Measurements from ENCODE around the gene CDK12. TPM values are rescaled to one million over a fixed set of nuclear protein-coding genes. Genes with fewer than 3 reads are reported as not detected.
"Not testable (repeated sequence)": the region's sequence is repeated elsewhere in the genome, so short reads cannot be mapped to it uniquely, and the experiment has no call there.

Gene CDK12
- total RNA-seq, 4 donors from 2014 or later: 39.3 to 50.4 (median 40.7) TPM

DNA sequence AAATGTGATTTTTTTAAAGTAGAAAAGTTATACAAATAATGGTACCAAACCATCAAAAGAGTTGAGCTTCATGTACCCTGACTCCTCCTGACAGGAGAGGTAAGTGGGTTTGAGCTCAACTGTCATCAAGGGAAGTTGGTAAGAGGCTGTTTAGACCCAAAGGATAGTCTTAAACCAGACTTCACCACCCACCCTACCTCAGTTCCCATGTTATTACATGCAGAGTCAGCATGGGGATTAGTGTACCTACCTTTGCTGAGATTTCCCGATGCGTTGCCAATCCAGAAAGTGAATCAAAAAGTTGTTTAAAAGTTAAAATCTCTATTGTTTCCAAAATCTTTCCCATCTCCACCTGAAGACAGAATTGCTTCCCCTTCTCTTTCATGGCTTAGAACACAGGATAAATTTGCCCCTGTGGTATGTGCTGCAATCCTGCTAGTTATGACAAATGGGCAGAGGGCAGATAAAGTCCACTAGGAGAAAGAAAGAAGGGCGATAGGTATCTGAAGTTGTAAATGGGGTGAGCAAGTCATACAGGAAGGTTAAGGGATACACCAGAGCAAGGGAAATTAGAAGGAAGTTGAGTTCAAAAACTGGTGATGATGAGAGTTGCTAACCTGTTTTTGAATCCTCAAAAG lies 73.6 kb downstream of the CDK12 start:
- peaks cover 0 to 10% (median 0%) of the 10 kb centered on the region in 4 donors for H3K4me1 ChIP-seq
- 93 to 96% methylated on average over 3 of the region's 3 CpGs for WGBS, 2 donors
- no peak overlapping the region for H3K27ac ChIP-seq
- no peak overlapping the region for H3K4me3 ChIP-seq
- H3K27me3 ChIP-seq: no peaks in the 10 kb centered on the region
- TF ChIP-seq EP300 (IDR thresholded peaks at IDR 0.05): no peak
- no peak for TF ChIP-seq POLR2A (IDR thresholded peaks at IDR 0.05)
- no peak for TF ChIP-seq CTCF (IDR thresholded peaks at IDR 0.05)
- no peak for DNase-seq (ENCODE audit: low spot score in 2 of 2)
- peaks cover 0 to 22% (median 8%) of the 10 kb centered on the region in 3 donors for H3K36me3 ChIP-seq
- no peaks in the 10 kb centered on the region for H3K9me3 ChIP-seq

GRCh38 chr17:39536468-39536867 lies 75.2 kb downstream of the CDK12 start:
- TF ChIP-seq POLR2A (IDR thresholded peaks at IDR 0.05): no peak
- no peak for TF ChIP-seq CTCF (IDR thresholded peaks at IDR 0.05)
- TF ChIP-seq EP300 (IDR thresholded peaks at IDR 0.05): no peak
- Histone ChIP-seq H3K27ac (no peak overlapping the region), H3K27me3 (no peaks in the 10 kb centered on the region), H3K9me3 (no peaks in the 10 kb centered on the region), H3K36me3 (peaks cover 0 to 7% (median 0%) of the 10 kb centered on the region in 3 donors), H3K4me3 (no peak overlapping the region), H3K4me1 (peaks cover 0 to 17% (median 0%) of the 10 kb centered on the region in 4 donors)
- DNase-seq (ENCODE audit: low spot score in 2 of 2): no peak

GRCh38 chr17:39537364-39537763 lies 76.1 kb downstream of the CDK12 start:
- DNase-seq (ENCODE audit: low spot score in 2 of 2): not testable (repeated sequence)

DNA sequence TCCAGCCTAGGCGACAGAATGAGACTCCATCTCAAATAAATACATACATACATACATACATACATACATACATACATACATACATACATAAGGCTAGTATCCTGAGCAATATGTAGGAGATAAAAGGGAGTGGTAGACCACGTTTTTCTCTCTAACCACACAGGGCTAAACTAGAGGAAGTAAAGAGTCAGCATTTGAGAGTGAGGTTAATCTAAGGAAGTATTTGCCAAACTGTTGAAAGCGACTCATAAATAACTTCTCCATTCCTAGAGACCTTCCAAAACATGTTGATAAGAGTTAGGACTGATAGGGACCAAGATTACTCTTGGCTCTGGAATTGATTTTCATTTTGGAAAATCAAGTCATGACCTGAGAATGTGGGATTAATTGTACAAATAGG lies 77.6 kb downstream of the CDK12 start:
- Histone ChIP-seq H3K27me3 (no peaks in the 10 kb centered on the region), H3K4me1 (peaks cover 0 to 9% (median 0%) of the 10 kb centered on the region in 4 donors), H3K36me3 (no peaks in the 10 kb centered on the region), H3K27ac (no peak overlapping the region), H3K4me3 (no peak overlapping the region), H3K9me3 (no peaks in the 10 kb centered on the region)
- 61 to 64% methylated on average over 3 of the region's 3 CpGs for WGBS, 2 donors
- no peak for TF ChIP-seq POLR2A (IDR thresholded peaks at IDR 0.05)
- TF ChIP-seq EP300 (IDR thresholded peaks at IDR 0.05): no peak
- no peak for TF ChIP-seq CTCF (IDR thresholded peaks at IDR 0.05)
- no peak for DNase-seq (ENCODE audit: low spot score in 2 of 2)

More at GRCh38 chr17:39537364-39537763, 76.1 kb downstream of the CDK12 start:
- H3K4me1 ChIP-seq: peaks cover 0 to 17% (median 0%) of the 10 kb centered on the region in 4 donors
- not testable (repeated sequence) for H3K9me3 ChIP-seq, H3K27ac ChIP-seq, H3K27me3 ChIP-seq, H3K4me3 ChIP-seq, H3K36me3 ChIP-seq
- 94% methylated on average over 2 of the region's 2 CpGs for WGBS, 2 donors

DNA sequence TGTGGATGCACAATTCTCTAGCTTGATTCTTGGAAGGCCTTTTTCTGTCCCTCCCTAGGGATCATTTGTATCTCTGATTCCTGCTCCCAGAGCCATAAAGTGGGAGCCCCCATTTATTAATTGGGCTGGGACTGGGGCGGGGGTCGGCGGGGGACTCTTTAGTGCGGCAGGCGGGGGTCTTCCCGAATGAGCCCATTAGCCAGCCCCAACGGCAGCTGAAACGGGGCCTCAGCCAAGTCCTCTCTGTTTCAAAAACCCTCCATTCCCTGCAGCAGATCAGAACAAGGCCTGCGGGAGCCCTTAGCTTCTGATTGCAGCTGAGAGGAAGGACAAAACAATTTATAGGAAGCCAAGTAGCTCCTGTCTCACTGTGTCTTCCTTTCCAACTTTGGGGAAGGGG lies 79.3 kb downstream of the CDK12 start:
- H3K4me1 ChIP-seq: peaks cover 0 to 9% (median 0%) of the 10 kb centered on the region in 4 donors
- no peaks in the 10 kb centered on the region for H3K27me3 ChIP-seq
- H3K27ac ChIP-seq: no peak overlapping the region
- H3K9me3 ChIP-seq: no peaks in the 10 kb centered on the region
- 40 to 60% methylated on average over 9 of the region's 9 CpGs for WGBS, 2 donors
- DNase-seq (ENCODE audit: low spot score in 2 of 2): no peak
- peaks cover 0 to 10% (median 0%) of the 10 kb centered on the region in 3 donors for H3K36me3 ChIP-seq
- no peak for TF ChIP-seq POLR2A (IDR thresholded peaks at IDR 0.05)
- no peak for TF ChIP-seq EP300 (IDR thresholded peaks at IDR 0.05)
- no peak for TF ChIP-seq CTCF (IDR thresholded peaks at IDR 0.05)
- no peak overlapping the region for H3K4me3 ChIP-seq
